Measurements from ENCODE around the gene PILRA. TPM values are rescaled to one million over a fixed set of nuclear protein-coding genes. Genes with fewer than 3 reads are reported as not detected.

The PILRA gene
- total RNA-seq (2022; extraction: Qiagen RNA extraction), result 3.3 to 5.4 TPM (median 5.2 TPM) in 5 replicates

DNA sequence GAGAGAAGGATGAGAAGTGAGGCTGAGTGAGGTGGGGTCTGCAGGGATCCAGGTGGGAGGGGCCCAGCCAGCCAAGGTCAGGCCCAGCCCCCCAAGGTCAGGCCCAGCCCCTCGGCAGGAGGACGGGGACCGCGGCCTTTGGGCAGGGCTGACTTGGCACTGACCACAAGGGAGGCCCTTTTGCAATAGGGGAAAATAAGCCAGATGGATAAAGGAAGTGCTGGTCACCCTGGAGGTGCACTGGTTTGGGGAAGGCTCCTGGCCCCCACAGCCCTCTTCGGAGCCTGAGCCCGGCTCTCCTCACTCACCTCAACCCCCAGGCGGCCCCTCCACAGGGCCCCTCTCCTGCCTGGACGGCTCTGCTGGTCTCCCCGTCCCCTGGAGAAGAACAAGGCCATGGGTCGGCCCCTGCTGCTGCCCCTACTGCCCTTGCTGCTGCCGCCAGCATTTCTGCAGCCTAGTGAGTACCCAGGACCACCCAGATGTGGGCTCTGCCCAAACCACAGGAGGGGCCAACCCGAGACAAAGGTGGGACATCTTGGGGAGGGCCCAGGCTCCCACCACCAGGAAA lies at the start of gene PILRA:
PILRA (plus strand) TSS at position 227 of the 571 bp plus-strand sequence; CDS start at position 397, 170 bp downstream.

DNA sequence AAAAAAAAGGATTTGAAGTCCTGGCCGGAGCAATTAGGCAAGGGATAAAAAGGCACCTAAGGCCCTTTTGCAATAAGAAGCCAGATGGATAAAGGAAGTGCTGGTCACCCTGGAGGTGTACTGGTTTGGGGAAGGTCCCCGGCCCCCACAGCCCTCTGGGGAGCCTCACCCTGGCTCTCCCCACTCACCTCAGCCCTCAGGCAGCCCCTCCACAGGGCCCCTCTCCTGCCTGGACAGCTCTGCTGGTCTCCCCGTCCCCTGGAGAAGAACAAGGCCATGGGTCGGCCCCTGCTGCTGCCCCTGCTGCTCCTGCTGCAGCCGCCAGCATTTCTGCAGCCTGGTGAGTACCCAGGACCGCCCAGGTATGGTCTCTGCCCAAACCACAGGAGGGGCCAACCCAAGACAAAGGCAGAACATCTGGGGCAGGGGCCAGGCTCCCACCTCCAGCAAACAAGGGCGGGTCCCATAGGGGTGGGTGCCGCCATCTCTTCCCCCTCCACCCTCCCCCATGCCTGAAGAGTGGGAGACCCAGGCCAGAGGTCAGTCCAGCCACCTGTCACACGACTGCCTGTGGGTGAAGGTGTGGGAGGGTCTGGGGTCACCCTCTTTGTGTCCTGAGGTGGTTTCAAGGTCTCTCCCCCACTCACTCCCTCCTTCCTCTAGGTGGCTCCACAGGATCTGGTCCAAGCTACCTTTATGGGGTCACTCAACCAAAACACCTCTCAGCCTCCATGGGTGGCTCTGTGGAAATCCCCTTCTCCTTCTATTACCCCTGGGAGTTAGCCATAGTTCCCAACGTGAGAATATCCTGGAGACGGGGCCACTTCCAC lies 15.0 kb upstream of the PILRA start, which contains the start of gene PILRB:
PILRB (plus strand) TSS at position 91 of the 830 bp plus-strand sequence; CDS start at position 277, 186 bp downstream.

DNA sequence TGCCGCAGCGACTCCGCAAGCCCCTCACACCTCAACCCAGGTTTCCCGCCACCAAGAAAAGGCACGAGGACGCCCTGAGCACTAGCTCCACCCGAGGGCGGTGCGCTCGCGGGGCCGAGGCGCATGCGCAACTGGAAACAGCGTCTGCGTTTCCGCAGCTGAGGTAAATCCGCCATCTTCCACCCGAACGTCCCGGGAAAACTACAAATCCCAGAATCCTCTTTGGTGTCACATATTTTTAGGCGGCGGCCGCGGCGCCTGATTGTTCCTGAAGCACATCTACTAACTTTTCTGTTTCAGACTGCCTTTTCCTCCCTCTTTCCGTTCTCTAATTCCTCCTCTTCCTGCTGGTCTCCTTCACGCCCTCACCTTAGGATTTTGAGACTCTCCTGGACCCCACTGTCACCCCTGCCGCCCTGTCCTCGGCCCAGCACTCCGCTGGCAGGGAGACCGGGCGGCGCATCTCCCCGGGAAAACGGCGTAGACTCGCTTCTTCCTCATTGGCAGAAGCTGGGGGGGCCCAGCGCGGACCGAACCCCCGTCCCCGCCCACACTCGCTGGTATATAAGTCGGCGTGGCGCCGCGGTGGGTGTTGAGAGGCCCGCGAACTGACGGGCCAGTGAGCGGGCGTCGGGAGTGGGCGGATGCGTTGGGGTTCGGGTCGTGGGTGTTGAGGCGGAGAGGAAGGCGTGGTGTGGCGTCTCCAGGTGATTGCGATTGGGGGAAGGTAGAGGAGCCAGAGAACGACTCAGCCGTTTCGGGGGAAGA lies 55.1 kb downstream of the PILRA start, which contains the start of gene ZCWPW1:
ZCWPW1 (minus strand) TSS at position 505 of the 768 bp plus-strand sequence. CDS start 8,054 bp downstream, outside the sequence.

DNA sequence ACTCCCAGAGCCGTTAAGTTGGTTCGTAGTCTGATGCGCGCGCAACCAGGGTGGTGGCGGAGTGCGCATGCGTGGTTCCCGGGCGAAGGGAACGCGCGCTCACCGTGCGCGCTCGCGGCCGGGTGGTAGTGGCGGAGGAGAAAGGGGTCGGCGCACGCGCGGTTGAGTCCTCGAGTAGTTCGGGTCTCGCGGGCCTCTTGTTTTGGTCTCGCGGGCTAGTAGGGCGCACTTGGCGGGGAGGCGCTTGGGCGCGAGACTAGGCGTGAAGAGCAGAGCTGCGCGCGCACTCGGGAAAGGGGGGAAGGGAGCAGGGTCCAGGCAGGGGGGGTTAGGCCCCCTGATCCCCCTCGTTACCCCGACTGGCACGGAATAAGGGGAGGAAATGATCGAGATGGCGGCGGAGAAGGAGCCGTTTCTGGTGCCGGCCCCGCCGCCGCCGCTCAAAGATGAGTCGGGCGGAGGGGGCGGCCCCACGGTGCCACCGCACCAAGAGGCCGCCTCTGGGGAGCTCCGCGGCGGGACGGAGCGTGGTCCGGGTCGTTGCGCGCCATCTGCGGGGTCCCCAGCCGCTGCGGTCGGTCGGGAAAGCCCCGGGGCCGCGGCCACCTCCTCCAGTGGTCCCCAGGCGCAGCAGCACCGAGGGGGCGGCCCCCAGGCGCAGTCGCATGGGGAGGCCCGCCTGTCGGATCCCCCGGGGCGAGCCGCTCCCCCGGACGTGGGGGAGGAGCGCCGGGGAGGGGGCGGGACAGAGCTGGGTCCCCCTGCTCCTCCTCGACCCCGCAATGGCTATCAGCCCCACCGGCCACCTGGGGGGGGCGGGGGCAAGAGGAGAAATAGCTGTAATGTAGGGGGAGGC lies 56.6 kb downstream of the PILRA start, which contains the start of gene MEPCE:
MEPCE (plus strand) TSS at position 195 of the 856 bp plus-strand sequence; CDS start at position 383, 188 bp downstream.

Other genes with a start within 250 kb of the PILRA start
- 2.1 to 3.3 TPM (median 3.1 TPM) in 5 replicates for gene MBLAC1, start 246.5 kb upstream of the PILRA start, total RNA-seq (2022; extraction: Qiagen RNA extraction)
- 134 to 208 TPM (median 177 TPM) in 5 replicates for gene LAMTOR4, start 224.6 kb upstream of the PILRA start, total RNA-seq (2022; extraction: Qiagen RNA extraction)
- gene TRAPPC14, start 214.8 kb upstream of the PILRA start, total RNA-seq (2022; extraction: Qiagen RNA extraction), result 9.0 to 13.9 TPM (median 13.0 TPM) in 5 replicates
- 0.06 to 0.12 TPM (median 0.08 TPM) in 5 replicates for gene GAL3ST4, start 204.9 kb upstream of the PILRA start, total RNA-seq (2022; extraction: Qiagen RNA extraction)
- gene GPC2, start 196.1 kb upstream of the PILRA start, total RNA-seq (2022; extraction: Qiagen RNA extraction), result 0.60 to 1.1 TPM (median 0.95 TPM) in 5 replicates
- 0.07 to 0.52 TPM (median 0.15 TPM) in 5 replicates for gene STAG3, start 195.6 kb upstream of the PILRA start, total RNA-seq (2022; extraction: Qiagen RNA extraction)
- gene PVRIG, start 153.5 kb upstream of the PILRA start, total RNA-seq (2022; extraction: Qiagen RNA extraction), result 0.05 TPM in 1 of 5 replicates, not detected in the others
- not detected in 5 replicates for gene SPDYE3, start 65.8 kb upstream of the PILRA start, total RNA-seq (2022; extraction: Qiagen RNA extraction)
- 21.9 to 28.9 TPM (median 27.4 TPM) in 5 replicates for gene PILRB, start 15.4 kb upstream of the PILRA start, total RNA-seq (2022; extraction: Qiagen RNA extraction)
- 1.2 to 1.9 TPM (median 1.4 TPM) in 5 replicates for gene ZCWPW1, start 55.2 kb downstream of the PILRA start, total RNA-seq (2022; extraction: Qiagen RNA extraction)
- 41.5 to 47.6 TPM (median 43.3 TPM) in 5 replicates for gene MEPCE, start 56.3 kb downstream of the PILRA start, total RNA-seq (2022; extraction: Qiagen RNA extraction)
- gene PPP1R35, start 63.0 kb downstream of the PILRA start, total RNA-seq (2022; extraction: Qiagen RNA extraction), result 27.1 to 53.8 TPM (median 49.4 TPM) in 5 replicates
- 0.53 to 1.3 TPM (median 0.88 TPM) in 5 replicates for gene SPACDR, start 90.8 kb downstream of the PILRA start, total RNA-seq (2022; extraction: Qiagen RNA extraction)
- gene TSC22D4, start 105.7 kb downstream of the PILRA start, total RNA-seq (2022; extraction: Qiagen RNA extraction), result 48.4 to 67.7 TPM (median 57.8 TPM) in 5 replicates
- 3.0 to 7.0 TPM (median 5.1 TPM) in 5 replicates for gene NYAP1, start 110.4 kb downstream of the PILRA start, total RNA-seq (2022; extraction: Qiagen RNA extraction)
- gene AGFG2, start 165.7 kb downstream of the PILRA start, total RNA-seq (2022; extraction: Qiagen RNA extraction), result 35.5 to 50.9 TPM (median 42.3 TPM) in 5 replicates
- gene SAP25, start 200.4 kb downstream of the PILRA start, total RNA-seq (2022; extraction: Qiagen RNA extraction), result 0.18 to 0.85 TPM (median 0.21 TPM) in 4 of 5 replicates, not detected in the other
- gene LRCH4, start 212.6 kb downstream of the PILRA start, total RNA-seq (2022; extraction: Qiagen RNA extraction), result 14.3 to 17.9 TPM (median 15.6 TPM) in 5 replicates
- 0.07 to 0.35 TPM (median 0.28 TPM) in 5 replicates for gene FBXO24, start 212.8 kb downstream of the PILRA start, total RNA-seq (2022; extraction: Qiagen RNA extraction)
- gene PCOLCE, start 228.9 kb downstream of the PILRA start, total RNA-seq (2022; extraction: Qiagen RNA extraction), result 6.7 to 10.9 TPM (median 8.5 TPM) in 5 replicates
- 17.0 to 22.3 TPM (median 19.6 TPM) in 5 replicates for gene MOSPD3, start 239.1 kb downstream of the PILRA start, total RNA-seq (2022; extraction: Qiagen RNA extraction)